C1 segment of cervical spinal cord (tissue), 14 donors: ENCODE measurements around the gene CDH4.
A peak's percentile ranks its signal among the peaks of the same experiment; 100 is the strongest.

ENCODE experiments used
- DNase-seq, 14 donors: peaks; one replicate each; lab custom pipeline; 2025; lab: John Stamatoyannopoulos, UW

Gene CDH4

DNA sequence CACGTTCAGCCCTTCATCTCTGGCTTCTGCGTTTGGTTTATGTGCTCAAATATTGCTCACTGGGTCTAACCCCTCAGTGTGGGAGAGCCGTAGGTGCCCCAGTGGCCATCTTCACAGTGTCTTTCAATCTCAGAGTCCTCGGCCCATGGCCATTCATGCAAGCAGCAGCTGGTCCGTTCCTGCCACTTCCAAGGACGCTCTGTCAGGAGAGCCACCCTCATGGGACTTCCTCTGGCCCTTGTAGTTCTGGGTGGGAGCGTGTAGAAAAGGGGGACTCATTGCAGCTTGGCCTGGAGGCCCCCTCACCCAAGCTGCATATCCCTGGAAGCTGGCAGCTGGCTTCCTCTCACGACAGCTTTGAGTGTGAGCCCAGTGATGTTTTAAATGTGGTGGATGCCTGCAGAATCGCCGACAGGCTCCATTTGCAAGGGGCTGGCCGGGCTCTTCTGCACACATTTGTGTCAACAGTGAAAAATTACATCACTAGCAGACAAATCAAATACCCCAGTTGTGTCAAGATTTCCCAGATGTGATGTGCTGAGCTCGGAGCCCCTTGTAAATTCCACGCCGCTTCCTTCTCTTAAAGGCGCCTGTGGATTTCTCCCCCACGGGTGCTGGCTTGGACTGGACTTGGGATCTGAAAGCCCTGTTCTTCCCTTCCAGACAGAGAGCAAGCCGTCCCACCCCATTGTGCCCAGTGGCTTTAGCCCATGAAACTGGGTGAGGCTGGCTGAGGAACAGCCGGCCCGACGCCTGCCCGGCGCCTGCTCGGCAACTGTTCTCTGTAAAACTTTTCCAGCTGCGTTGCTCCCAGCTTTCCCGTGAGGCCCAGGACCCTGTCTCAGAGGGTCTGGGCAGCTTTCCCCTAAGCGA, 453.6 kb downstream of the CDH4 start:
- DNase-seq = peak in 1 of 14 donors; percentile 1

GRCh38 chr20:61706259-61706961, 454.3 kb downstream of the CDH4 start:
- DNase-seq = no peak

- DNase-seq = no peak
These were observed 456.8 kb downstream of the CDH4 start for GRCh38 chr20:61708891-61709290.

- no peak for DNase-seq
These were observed 458.0 kb downstream of the CDH4 start for GRCh38 chr20:61710108-61710507.

- DNase-seq = peak in 1 of 14 donors; percentile 2
These were observed 460.6 kb downstream of the CDH4 start for GRCh38 chr20:61712688-61713087.

GRCh38 chr20:61718361-61719005, 466.4 kb downstream of the CDH4 start:
- DNase-seq = no peak

- DNase-seq = no peak
These were observed 467.8 kb downstream of the CDH4 start for GRCh38 chr20:61719691-61720347.

DNA sequence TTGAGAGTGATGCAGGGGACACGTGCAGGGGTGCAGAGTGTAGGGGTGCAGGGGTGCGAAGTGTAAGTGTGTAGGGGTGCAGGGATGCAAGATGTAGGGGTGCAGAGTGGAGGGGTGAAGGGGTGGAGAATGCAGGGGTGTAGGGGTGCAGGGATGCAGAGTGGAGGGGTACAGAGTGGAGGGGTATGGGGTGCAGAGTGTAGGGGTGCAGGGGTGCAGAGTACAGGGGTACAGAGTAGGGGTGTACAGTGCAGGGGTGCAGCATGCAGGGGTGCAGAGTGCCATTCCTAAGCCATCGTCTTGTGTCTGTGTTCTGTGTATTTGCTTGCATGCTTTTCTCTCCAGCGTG, 468.3 kb downstream of the CDH4 start:
- no peak for DNase-seq

DNA sequence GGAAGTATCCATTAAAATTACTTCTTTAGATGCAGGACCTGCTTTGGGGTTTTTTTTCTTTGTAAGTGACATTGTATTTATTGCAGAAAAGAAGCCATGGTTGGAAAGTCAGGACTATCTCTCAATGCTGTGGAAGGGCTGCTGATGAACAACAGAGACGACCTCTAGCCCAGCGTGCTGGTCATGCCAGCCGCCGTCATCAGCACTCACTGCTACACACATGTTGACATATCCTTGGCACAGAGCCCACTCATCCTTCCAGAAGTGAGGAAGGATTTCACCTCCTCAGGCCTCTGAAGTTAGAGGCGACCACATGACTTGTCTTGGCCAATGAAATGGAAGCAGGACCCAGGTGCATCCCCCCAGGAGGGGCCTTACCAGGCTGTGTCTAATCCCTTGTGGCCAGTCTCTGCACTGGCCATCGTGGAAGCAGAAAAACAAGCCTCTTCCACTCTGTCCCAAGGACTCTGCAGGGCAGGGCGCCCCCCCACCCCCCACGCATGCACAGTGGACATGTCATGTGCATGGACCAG, 470.2 kb downstream of the CDH4 start:
- DNase-seq = no peak

GRCh38 chr20:61723529-61724257, 471.6 kb downstream of the CDH4 start:
- DNase-seq = no peak

- no peak for DNase-seq
These were observed 472.3 kb downstream of the CDH4 start for GRCh38 chr20:61724376-61724775.

DNA sequence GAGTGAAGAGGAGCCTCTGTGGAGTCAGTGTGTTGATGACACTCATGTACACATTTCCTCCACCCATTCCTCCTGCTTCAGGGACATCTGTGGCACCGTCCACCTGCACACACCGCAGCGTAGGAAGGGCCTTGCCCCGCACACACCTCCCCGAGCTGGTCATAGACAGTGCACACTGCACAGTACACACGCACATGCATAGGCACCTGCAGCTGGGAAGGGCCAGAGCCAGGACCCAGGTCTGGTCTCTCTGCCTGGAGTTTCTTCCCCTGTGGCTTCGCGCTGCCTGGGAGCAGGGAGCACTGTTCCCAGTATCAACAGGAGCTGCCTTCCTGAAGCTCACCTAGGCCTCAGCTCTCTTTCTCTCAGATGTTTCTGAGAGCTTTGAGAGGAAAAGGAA, 473.1 kb downstream of the CDH4 start:
- no peak for DNase-seq

DNA sequence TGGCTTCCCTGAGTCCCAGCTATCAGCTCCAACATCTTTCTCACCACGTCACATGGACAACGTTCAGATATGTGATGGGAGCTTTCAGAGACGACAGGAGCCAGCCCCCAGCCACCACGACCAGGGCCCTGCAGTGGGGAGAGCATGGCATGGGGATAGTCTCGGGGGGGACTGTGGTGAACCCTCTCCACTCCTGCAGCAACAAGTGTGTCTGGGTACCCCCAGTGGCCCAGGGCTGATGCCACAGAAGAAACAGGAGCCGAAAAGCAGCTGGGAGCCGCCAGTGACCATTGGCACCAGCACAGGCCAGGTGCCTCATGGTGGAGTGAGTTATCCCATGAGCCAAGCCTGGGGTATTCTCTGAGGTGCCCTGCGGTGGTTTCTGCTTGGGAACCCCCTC, 473.9 kb downstream of the CDH4 start:
- no peak for DNase-seq

- no peak for DNase-seq
These were observed 474.9 kb downstream of the CDH4 start for GRCh38 chr20:61726979-61727378.

- no peak for DNase-seq
These were observed 475.7 kb downstream of the CDH4 start for GRCh38 chr20:61727761-61728160.

GRCh38 chr20:61728326-61728725, 476.3 kb downstream of the CDH4 start:
- DNase-seq = no peak

DNA sequence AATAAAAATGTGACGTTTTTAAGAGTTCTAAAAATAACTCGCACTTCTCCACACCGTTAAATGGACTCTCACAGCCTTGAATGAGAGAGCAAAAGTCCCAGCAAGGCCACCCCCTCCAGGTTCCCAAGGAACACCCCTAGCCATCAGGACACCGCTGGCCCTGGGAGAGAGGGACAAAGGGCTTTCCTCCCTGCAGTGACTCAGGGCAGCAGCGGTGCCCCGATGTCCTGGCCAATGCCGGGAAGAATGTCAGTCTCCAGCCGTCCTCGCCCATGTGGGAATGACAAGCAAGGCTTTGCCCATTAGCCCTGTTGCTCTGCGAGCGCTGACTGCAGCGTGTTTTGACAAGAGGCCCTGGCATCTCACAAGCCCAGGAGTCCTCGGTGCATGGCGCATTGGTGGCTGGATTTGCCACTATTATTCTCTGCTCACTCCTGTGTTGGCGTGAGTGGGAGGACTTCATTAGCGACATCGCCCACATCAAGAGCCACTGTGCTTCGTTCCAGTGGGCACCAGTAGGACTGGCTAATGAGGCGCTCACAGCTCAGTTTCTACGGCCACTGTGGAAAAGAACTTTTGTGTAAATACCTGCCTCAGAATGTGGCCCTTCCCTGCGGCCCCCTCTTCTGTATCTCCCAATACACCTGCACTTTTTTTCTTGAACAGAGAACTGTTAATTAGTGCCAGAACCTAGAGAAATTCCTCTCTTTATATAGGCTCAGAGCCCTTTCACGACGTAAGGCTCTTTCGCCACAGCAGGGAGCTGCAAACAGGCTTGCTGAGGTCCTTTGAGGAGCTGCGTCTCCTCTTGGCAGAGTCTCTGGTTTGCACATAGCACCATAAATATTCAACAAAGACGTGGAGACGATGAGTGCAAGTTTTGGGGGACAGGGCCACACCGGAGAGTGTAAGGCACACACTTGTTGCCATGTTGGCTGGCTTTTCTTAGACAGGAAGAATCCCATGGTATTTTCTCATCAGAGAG, 477.0 kb downstream of the CDH4 start:
- DNase-seq = no peak

GRCh38 chr20:61730631-61731362, 478.7 kb downstream of the CDH4 start:
- no peak for DNase-seq
